ENCODE results near the gene ZNF335. TPM values are rescaled to one million over a fixed set of nuclear protein-coding genes. Genes with fewer than 3 reads are reported as not detected.

ZNF335 gene
- total and polyA plus RNA-seq, 2 of the 13 experiments (the other 11 are each of a cell fraction or from before 2014, with no cell fraction given) = 9.7 to 13.7 TPM

DNA sequence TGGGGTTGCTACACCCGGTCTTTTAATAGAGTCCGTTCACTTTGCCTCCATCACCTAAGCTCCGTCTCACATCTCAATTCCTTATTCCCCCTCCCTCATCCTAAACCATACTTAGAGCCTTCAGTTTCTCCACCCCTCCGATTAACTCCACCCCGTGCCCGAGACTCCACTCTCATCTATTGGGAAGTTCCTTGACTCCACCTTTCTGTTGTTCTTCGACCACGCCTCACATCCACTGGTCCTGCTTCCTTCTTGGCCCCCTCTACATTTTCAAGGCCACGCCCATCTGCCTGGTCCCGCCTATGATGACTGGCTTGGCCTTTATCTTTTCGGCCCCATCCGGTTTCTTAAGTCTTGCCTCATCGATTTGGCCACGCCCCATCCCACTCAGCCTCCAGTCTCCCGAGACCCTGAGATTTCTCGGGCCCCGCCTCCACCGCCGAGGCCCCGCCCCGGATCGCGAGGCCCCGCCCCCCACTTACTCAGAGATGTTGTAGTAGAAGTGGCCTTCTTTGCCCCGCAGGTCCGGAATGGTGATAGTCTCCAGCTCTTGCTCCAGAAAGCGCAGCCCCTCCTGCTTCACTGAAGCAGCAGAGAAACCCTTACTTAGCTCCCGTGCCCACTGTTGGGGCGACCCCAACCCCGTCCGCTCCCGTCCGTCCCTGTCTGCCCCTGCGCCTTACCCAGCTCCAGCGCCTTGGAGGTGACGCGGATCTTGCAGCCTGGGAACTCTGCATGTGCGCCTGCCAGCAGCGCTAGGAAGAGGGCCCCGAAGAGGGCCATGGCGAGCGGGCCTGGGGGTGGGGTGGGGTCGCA, 61.1 kb downstream of the ZNF335 start (continued):
- TF ChIP-seq, protein P1, sequence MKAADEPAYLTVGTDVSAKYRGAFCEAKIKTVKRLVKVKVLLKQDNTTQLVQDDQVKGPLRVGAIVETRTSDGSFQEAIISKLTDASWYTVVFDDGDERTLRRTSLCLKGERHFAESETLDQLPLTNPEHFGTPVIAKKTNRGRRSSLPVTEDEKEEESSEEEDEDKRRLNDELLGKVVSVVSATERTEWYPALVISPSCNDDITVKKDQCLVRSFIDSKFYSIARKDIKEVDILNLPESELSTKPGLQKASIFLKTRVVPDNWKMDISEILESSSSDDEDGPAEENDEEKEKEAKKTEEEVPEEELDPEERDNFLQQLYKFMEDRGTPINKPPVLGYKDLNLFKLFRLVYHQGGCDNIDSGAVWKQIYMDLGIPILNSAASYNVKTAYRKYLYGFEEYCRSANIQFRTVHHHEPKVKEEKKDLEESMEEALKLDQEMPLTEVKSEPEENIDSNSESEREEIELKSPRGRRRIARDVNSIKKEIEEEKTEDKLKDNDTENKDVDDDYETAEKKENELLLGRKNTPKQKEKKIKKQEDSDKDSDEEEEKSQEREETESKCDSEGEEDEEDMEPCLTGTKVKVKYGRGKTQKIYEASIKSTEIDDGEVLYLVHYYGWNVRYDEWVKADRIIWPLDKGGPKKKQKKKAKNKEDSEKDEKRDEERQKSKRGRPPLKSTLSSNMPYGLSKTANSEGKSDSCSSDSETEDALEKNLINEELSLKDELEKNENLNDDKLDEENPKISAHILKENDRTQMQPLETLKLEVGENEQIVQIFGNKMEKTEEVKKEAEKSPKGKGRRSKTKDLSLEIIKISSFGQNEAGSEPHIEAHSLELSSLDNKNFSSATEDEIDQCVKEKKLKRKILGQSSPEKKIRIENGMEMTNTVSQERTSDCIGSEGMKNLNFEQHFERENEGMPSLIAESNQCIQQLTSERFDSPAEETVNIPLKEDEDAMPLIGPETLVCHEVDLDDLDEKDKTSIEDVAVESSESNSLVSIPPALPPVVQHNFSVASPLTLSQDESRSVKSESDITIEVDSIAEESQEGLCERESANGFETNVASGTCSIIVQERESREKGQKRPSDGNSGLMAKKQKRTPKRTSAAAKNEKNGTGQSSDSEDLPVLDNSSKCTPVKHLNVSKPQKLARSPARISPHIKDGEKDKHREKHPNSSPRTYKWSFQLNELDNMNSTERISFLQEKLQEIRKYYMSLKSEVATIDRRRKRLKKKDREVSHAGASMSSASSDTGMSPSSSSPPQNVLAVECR (CRISPR knock-in tag; IDR thresholded peaks at IDR 0.05; ENCODE audit: borderline replicate concordance) = peak; percentile 15; the same call in 1 of the 2 replicates

DNA sequence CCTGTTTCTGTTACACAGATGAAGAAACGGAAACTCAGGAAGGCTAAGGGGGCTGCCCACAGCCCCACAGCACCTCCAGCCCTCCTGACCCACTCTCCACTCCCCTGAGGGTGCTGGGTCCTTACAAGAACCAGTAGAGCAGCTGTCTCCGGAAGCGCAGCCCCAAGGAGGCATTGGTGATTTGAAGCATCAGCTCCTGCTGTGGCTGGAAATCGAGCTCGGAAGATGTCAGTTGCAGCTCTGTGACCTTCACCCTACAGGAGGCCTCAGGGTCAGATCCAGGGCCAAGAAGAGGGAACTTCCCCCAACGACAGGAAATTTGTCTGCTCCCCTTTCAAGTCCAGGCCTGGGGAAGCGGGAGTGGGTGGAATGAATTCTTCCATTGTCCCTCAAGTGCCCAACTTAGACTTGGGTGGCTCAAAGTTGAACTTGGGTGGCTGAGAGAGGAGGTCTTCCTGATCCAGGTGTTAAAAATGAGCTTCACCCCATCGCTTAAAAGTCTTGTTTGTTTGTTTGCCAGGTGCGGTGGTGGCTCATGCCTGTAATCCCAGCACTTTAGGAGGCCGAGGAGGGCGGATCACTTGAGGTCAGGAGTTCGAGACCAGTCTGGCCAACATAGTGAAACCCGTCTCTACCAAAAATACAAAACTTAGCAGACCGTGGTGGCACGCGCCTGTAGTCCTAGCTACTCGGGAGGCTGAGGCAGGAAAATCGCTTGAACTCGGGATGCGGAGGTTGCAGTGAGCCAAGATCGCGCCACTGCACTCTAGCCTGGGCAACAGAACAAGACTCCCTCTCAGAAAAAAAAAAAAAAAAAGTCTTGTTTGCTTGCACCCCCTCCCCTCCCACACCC, 62.0 kb downstream of the ZNF335 start:
- DNase-seq (ENCODE audit: low spot score) (no peak), ATAC-seq (peak; percentile 16), FAIRE-seq (peak; percentile 90)
- peaks cover 64% of the 10 kb centered on the region for H3K4me1 ChIP-seq (ENCODE audit: insufficient read depth, low read length)
- H3K36me3 ChIP-seq (replicated peaks in 1 of 2; ENCODE audit: control insufficient read depth in 1 of 2, insufficient read depth in 2 of 2, low read length in 2 of 2) = no peaks in the 10 kb centered on the region
- BruUV-seq (replicated peaks) = TSS peak; percentile 76
- ChIA-PET POLR2A (interaction anchor here (0.7 to 8.8 kb wide), 16 partner anchors 10 to 76 kb away, joined by 3 to 164 read pairs (median 11); partner anchors contain the start of genes ACOT8, CTSA, NEURL2 and PCIF1), CTCF (ENCODE audit: low intra/inter-chr PET ratio, low total read pairs) (no interaction called here)
- intact Hi-C loops (cut with micrococcal nuclease; ENCODE audit: unreplicated experiment) (loop anchor here (2.0 kb wide), 1 partner anchor 15 kb away; no protein-coding TSS in a partner anchor), in situ Hi-C loops (cut with HindIII; ENCODE audit: extremely low pct_ligation_motif_present, low pct_unique_long_range_greater_than_20kb) (no loop called here)
- no peaks in the 10 kb centered on the region for H4K20me1 ChIP-seq (ENCODE audit: insufficient read depth, low read length)
- H3K4me2 ChIP-seq (ENCODE audit: low read depth, low read length) = peak overlapping the region; percentile 90
- no peaks in the 10 kb centered on the region for H3K9me3 ChIP-seq (ENCODE audit: low read length)
- H2AFZ ChIP-seq (ENCODE audit: low read length) = peak overlapping the region; percentile 68
- H3K27ac ChIP-seq (ENCODE audit: extremely low read length, insufficient read depth, low read length) = peak overlapping the region; percentile 72
- no peaks in the 10 kb centered on the region for H3K79me2 ChIP-seq (ENCODE audit: insufficient read depth, low read length)
- H3K4me3 ChIP-seq (replicated peaks in 1 of 3; ENCODE audit: insufficient read depth in 1 of 3, low read depth in 2 of 3, low read length in 3 of 3) = peak overlapping the region; percentile 40 to 71 (median 49)
- no peaks in the 10 kb centered on the region; a peak in 1 of 5 replicates for H3K27me3 ChIP-seq (ENCODE audit: control insufficient read depth in 1 of 2, insufficient read depth in 2 of 2, low read length in 2 of 2)
- H3K9ac ChIP-seq (ENCODE audit: insufficient read depth, low read depth, low read length) = peak overlapping the region; percentile 64
- 34% methylated on average over 22 of the region's 22 CpGs for WGBS (ENCODE audit: low lambda C conversion rate)
- TF ChIP-seq CBX5 (CRISPR knock-in tag; IDR thresholded peaks at IDR 0.05; ENCODE audit: borderline replicate concordance) (no peak; the same call in 1 of the 2 replicates), GATA4 (IDR thresholded peaks at IDR 0.05; ENCODE audit: borderline replicate concordance, low read depth) (no peak), XRCC5 (optimal IDR thresholded peaks at IDR 0.05; ENCODE audit: low read length) (no peak), KLF9 (CRISPR knock-in tag; IDR thresholded peaks at IDR 0.05; ENCODE audit: low read depth) (no peak), ZNF644 (CRISPR knock-in tag; IDR thresholded peaks at IDR 0.05; ENCODE audit: low read depth) (0 out of 2 replicates have a peak, but pooled peaks have one; percentile 31), ZNF605 (CRISPR knock-in tag; IDR thresholded peaks at IDR 0.05) (peak; percentile 64; the same call in 1 of the 2 replicates), ZNF329 (CRISPR knock-in tag; IDR thresholded peaks at IDR 0.05; ENCODE audit: low read depth) (no peak), NR2F2 (IDR thresholded peaks at IDR 0.05; ENCODE audit: borderline replicate concordance, low read depth) (peak; percentile 85), SNAPC2 (CRISPR knock-in tag; IDR thresholded peaks at IDR 0.05) (peak; percentile 75; the same call in 1 of the 2 replicates), ZC3H4 (CRISPR knock-in tag; IDR thresholded peaks at IDR 0.05; ENCODE audit: borderline replicate concordance) (no peak), KMT2A (CRISPR knock-in tag; IDR thresholded peaks at IDR 0.05) (peak; percentile 39; the same call in 1 of the 2 replicates), TP53 (CRISPR knock-in tag; conservative IDR thresholded peaks at IDR 0.05) (no peak; the same call in 1 of the 2 replicates), SETDB1 (CRISPR knock-in tag; IDR thresholded peaks at IDR 0.05; ENCODE audit: borderline replicate concordance) (no peak), RNF2 (conservative IDR thresholded peaks at IDR 0.05; ENCODE audit: low read depth) (0 out of 2 replicates have a peak, but pooled peaks have one; percentile 17)
- TF ChIP-seq, protein P2, sequence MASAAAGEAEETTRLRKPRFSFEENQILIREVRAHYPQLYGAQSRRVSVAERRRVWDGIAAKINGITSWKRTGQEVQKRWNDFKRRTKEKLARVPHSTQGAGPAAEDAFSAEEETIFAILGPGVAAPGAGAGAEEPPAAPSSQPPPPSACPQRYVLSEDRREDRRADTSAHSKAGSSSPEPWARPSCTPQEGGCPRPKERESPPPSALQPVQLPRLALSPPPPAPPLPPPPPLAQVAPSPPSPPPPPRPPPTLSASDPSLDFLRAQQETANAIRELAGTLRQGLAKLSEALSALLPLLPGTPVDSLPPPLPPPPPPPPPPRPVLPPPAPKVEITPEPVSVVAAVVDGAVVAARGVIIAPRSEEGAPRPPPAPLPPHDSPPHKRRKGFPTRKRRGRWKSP (CRISPR knock-in tag; IDR thresholded peaks at IDR 0.05) = no peak; the same call in 1 of the 2 replicates

Measured in HepG2 (cell line).